NCI-H345 treated with DMSO at 0.1 percent for 48 hours (cell line): ENCODE measurements around the gene DGKZ.
A peak's percentile ranks its signal among the peaks of the same experiment; 100 is the strongest.

Experiments
- DNase-seq: peaks from one replicate; lab custom pipeline; 2025; ENCODE audit not compliant: unreplicated experiment; lab: John Stamatoyannopoulos, UW

DGKZ gene

GRCh38 chr11:46381048-46381818 is 34.0 kb downstream of the DGKZ start, which contains the start of gene MDK:
TSS of gene MDK (plus strand) at chr11:46381669. CDS start at chr11:46382058, 389 bp downstream.
- DNase-seq, result peak; percentile 26

GRCh38 chr11:46381819-46382645 is 34.8 kb downstream of the DGKZ start:
- DNase-seq, result no peak

GRCh38 chr11:46382646-46383403 is 35.6 kb downstream of the DGKZ start:
- no peak for DNase-seq

GRCh38 chr11:46383404-46383758 is 36.1 kb downstream of the DGKZ start:
- no peak for DNase-seq

GRCh38 chr11:46383974-46384701 is 36.9 kb downstream of the DGKZ start:
- no peak for DNase-seq

- no peak for DNase-seq
Measured at GRCh38 chr11:46385169-46386004, 38.1 kb downstream of the DGKZ start.

GRCh38 chr11:46386005-46386578 is 38.8 kb downstream of the DGKZ start:
- no peak for DNase-seq

- no peak for DNase-seq
Measured at GRCh38 chr11:46386674-46387073, 39.4 kb downstream of the DGKZ start.

GRCh38 chr11:46387456-46387855 is 40.2 kb downstream of the DGKZ start:
- no peak for DNase-seq

- DNase-seq, result no peak
Measured at GRCh38 chr11:46387919-46388618, 40.8 kb downstream of the DGKZ start.

- DNase-seq, result no peak
Measured at GRCh38 chr11:46388619-46389449, 41.6 kb downstream of the DGKZ start.

- peak; percentile 61 for DNase-seq
Measured at GRCh38 chr11:46389450-46390330, 42.4 kb downstream of the DGKZ start.

- DNase-seq, result no peak
Measured at GRCh38 chr11:46390331-46391171, 43.3 kb downstream of the DGKZ start.

- no peak for DNase-seq
Measured at GRCh38 chr11:46391186-46391577, 43.9 kb downstream of the DGKZ start.

- DNase-seq, result no peak
Measured at GRCh38 chr11:46391578-46392420, 44.5 kb downstream of the DGKZ start, which contains the start of gene CHRM4. TSS of gene CHRM4 (minus strand) at chr11:46391776. CDS start at chr11:46386557, 5,219 bp downstream.
